Mucosa of descending colon (tissue), 3 donors: ENCODE results near the gene TMEM245. TPM values are rescaled to one million over a fixed set of nuclear protein-coding genes. Genes with fewer than 3 reads are reported as not detected.

Source experiments
- ATAC-seq: fragments of 200-7000 bp; cut with Tn5 transposase; one replicate; pipeline ENCODE4 v1.9.1; 2020; ENCODE audit warnings: mild to moderate bottlenecking, moderate library complexity
- DNase-seq, 3 donors: peaks; one replicate each; pipeline ENCODE4 v3.0.0-alpha.2; 2020
- H3K36me3 ChIP-seq: fragments of 200-600 bp; one replicate; pipeline ENCODE4 v1.8.0; 2021; ENCODE audit warnings: low read depth, mild to moderate bottlenecking
- H3K4me1 ChIP-seq: fragments of 200-600 bp; one replicate; pipeline ENCODE4 v1.8.0; 2021; ENCODE audit warnings: low read depth, mild to moderate bottlenecking
- H3K4me3 ChIP-seq: fragments of 200-600 bp; one replicate; pipeline ENCODE4 v1.8.0; 2021; ENCODE audit warnings: mild to moderate bottlenecking
- H3K9me3 ChIP-seq: fragments of 200-600 bp; one replicate; pipeline ENCODE4 v1.8.0; 2021; ENCODE audit warnings: mild to moderate bottlenecking
- intact Hi-C, 2 donors: fragments of 100-400 bp; cut with DNase I in 1 of 2; cut with micrococcal nuclease in 1 of 2; formaldehyde crosslinking; loops; one replicate each; pipeline versions ENCODE4 v1.11.0 to v1.11.1; 2022; cut with DNase I, micrococcal nuclease
- total RNA-seq, 3 donors: library from RNA; stranded (reverse); fragmentation: NEBNext Ultra II Directional in 2 of 3; extraction: Animal tissue kit (Norgen Biotek cat#: 25700) in 2 of 3; gene quantifications; one replicate each; pipeline versions ENCODE4 v1.2.1 to v1.2.4, GENCODE V29; 2021 to 2023
- TF ChIP-seq, protein P1 (sequence below): fragments of 200-600 bp; IDR thresholded peaks from one replicate; pipeline ENCODE4 v1.8.0; 2022; ENCODE audit warnings: antibody characterized with exemption, mild to moderate bottlenecking
- donor health status: DM: no; HTN: no; CAD: no; lungs with moderate emphysema.
- donor health status: DM: no; HTN: no; CAD: no.
- donor health status: DM: no; HTN: yes; CAD: no.

TMEM245 gene
- total RNA-seq, 3 donors from 2014 or later = 26.3 to 72.8 (median 33.6) TPM

DNA sequence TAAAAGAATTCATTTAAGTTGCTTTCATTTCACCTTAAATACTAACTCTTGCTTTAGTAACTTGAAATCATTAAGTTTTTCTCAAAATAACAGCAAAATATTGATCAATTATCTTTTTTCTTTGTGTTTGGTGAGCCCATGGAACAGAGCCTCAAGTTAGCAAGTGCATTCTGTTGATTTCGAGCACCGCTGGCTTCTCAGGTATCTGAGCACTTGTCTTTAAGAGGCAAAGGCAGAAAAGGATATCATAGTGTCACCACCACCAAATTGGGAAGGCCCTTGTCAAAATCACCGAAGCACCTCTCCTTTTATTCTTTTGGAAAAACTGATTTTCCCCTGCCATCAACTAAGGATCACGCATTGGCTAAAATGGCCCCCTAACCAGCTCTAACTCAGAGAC is 89.3 kb downstream of the TMEM245 start:
- H3K36me3 ChIP-seq = no peaks in the 10 kb centered on the region
- no peaks in the 10 kb centered on the region for H3K9me3 ChIP-seq
- H3K4me3 ChIP-seq = no peak overlapping the region
- no peaks in the 10 kb centered on the region for H3K4me1 ChIP-seq
- intact Hi-C loops = no loop called here
- TF ChIP-seq, protein P1, sequence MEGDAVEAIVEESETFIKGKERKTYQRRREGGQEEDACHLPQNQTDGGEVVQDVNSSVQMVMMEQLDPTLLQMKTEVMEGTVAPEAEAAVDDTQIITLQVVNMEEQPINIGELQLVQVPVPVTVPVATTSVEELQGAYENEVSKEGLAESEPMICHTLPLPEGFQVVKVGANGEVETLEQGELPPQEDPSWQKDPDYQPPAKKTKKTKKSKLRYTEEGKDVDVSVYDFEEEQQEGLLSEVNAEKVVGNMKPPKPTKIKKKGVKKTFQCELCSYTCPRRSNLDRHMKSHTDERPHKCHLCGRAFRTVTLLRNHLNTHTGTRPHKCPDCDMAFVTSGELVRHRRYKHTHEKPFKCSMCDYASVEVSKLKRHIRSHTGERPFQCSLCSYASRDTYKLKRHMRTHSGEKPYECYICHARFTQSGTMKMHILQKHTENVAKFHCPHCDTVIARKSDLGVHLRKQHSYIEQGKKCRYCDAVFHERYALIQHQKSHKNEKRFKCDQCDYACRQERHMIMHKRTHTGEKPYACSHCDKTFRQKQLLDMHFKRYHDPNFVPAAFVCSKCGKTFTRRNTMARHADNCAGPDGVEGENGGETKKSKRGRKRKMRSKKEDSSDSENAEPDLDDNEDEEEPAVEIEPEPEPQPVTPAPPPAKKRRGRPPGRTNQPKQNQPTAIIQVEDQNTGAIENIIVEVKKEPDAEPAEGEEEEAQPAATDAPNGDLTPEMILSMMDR = no peak
- ATAC-seq (no peak), DNase-seq (no peak)

GRCh38 chr9:109028457-109028856 is 91.3 kb downstream of the TMEM245 start:
- intact Hi-C loops = no loop called here
- TF ChIP-seq, protein P1 = no peak

DNA sequence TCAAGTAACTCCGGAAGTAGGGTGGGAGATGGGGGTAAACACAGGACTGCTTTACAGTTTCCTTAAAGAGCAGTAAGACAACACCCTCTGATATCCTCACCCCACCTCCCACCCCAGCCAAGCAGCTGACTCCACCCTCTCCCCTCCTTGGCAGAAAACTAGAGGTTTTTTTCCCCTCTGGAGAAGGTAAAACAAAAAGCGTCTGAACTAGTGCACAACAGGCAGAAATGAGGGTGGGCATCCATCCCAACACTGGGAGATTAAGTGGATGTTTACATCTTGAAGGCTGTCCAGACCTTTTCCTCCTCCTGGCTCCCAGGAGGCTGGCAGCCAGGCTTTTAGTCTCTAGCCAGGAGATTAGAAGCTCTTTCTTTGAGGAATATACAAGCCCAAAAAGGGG is 92.6 kb downstream of the TMEM245 start:
- ATAC-seq (no peak), DNase-seq (no peak)
- TF ChIP-seq, protein P1 = no peak
- Histone ChIP-seq H3K4me3 (no peak overlapping the region), H3K9me3 (no peaks in the 10 kb centered on the region), H3K4me1 (no peaks in the 10 kb centered on the region), H3K36me3 (no peaks in the 10 kb centered on the region)
- intact Hi-C loops = no loop called here

More at GRCh38 chr9:109028457-109028856, 91.3 kb downstream of the TMEM245 start:
- ATAC-seq (no peak), DNase-seq (no peak)
- Histone ChIP-seq H3K9me3 (no peaks in the 10 kb centered on the region), H3K4me3 (no peak overlapping the region), H3K36me3 (no peaks in the 10 kb centered on the region), H3K4me1 (no peaks in the 10 kb centered on the region)

GRCh38 chr9:109026306-109026705 is 93.4 kb downstream of the TMEM245 start:
- Histone ChIP-seq H3K9me3 (no peaks in the 10 kb centered on the region), H3K36me3 (no peaks in the 10 kb centered on the region), H3K4me3 (no peak overlapping the region), H3K4me1 (no peaks in the 10 kb centered on the region)
- DNase-seq (no peak), ATAC-seq (no peak)
- intact Hi-C loops = no loop called here
- TF ChIP-seq, protein P1 = no peak

DNA sequence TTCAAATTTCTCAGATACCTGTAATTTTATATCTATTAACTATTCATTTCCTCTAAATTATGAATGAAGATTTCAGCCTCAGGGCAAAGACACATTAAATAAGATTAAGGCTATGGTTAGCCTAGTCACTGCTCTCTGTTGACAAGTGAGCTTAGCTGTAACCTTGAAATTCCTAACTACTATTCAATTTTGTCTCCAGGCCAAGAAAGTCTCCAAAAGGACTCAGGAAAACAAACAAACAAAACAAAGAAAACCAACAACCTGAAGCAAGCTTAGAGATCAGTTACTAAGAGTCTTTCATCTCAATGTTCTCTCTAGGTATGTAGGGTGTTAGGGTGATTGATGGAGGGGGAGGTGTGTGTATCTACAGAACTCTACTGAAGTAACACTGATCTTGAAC is 96.9 kb downstream of the TMEM245 start:
- DNase-seq = no peak
- ATAC-seq = no peak
- no peak overlapping the region for H3K4me3 ChIP-seq
- H3K4me1 ChIP-seq = no peaks in the 10 kb centered on the region
- TF ChIP-seq, protein P1 = no peak
- H3K9me3 ChIP-seq = no peaks in the 10 kb centered on the region
- no peaks in the 10 kb centered on the region for H3K36me3 ChIP-seq
- intact Hi-C loops = no loop called here
